Upper lobe of right lung (tissue), 1 donor: Measurements from ENCODE around the gene OPCML. TPM values are rescaled to one million over a fixed set of nuclear protein-coding genes. Genes with fewer than 3 reads are reported as not detected.

ENCODE experiments used
- ATAC-seq: fragments of 200-7000 bp; cut with Tn5 transposase; one replicate; pipeline ENCODE4 v1.9.1; 2020; ENCODE audit warnings: mild to moderate bottlenecking, moderate library complexity
- DNase-seq: peaks from one replicate; pipeline ENCODE4 v3.0.0-alpha.2; 2020
- H3K27ac ChIP-seq: fragments of 200-600 bp; one replicate; pipeline ENCODE4 v1.8.0; 2022
- H3K27me3 ChIP-seq: fragments of 200-600 bp; one replicate; pipeline ENCODE4 v1.8.0; 2022; ENCODE audit warnings: mild to moderate bottlenecking
- H3K36me3 ChIP-seq: fragments of 200-600 bp; one replicate; pipeline ENCODE4 v1.8.0; 2022
- H3K4me1 ChIP-seq: fragments of 200-600 bp; one replicate; pipeline ENCODE4 v1.8.0; 2022
- H3K4me3 ChIP-seq: fragments of 200-600 bp; one replicate; pipeline ENCODE4 v1.8.0; 2022; ENCODE audit warnings: mild to moderate bottlenecking
- H3K9me3 ChIP-seq: fragments of 200-600 bp; one replicate; pipeline ENCODE4 v1.8.0; 2022
- intact Hi-C: fragments of 100-400 bp; cut with DNase I; formaldehyde crosslinking; loops from one replicate; pipeline ENCODE4 v1.11.0; 2022
- total RNA-seq: library from RNA; stranded (reverse); fragmentation: NEBNext Ultra II Directional; extraction: Animal tissue kit (Norgen Biotek cat#: 25700); gene quantifications from one replicate; pipeline ENCODE4 v1.2.1, GENCODE V29; 2021
- TF ChIP-seq, protein P1 (sequence below): fragments of 200-600 bp; IDR thresholded peaks from one replicate; pipeline ENCODE4 v1.8.0; 2022; ENCODE audit warnings: antibody characterized with exemption
- donor health status: DM: no; HTN: yes; CAD: no; lungs with severe emphysema.

The OPCML gene
- total RNA-seq, 1 donor from 2014 or later: not detected

DNA sequence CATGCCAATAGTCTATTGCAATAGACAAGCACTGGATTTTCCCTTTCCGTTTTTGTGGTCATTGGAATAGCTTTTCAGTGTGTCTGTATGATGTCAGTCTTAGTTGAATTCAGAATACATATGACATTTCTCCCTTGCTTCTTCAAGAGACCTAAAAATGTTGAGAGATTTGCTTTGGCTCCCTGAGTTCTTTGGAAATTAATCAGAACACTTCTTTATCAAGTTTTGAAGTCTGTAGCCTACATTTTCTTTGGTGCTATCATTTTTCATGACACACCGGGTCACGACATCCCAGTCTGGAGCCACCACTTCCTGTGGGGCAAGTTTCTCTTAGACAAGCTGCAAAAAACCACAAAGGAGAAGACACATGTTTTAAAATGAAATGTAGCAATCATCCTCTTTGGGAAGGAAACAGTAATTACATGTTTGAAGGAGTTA, 847.1 kb downstream of the OPCML start:
- H3K27ac ChIP-seq: no peak overlapping the region
- H3K27me3 ChIP-seq: no peaks in the 10 kb centered on the region
- ATAC-seq (no peak), DNase-seq (no peak)
- H3K4me3 ChIP-seq: no peak overlapping the region
- intact Hi-C loops: no loop called here
- H3K9me3 ChIP-seq: no peaks in the 10 kb centered on the region
- H3K4me1 ChIP-seq: no peaks in the 10 kb centered on the region
- no peaks in the 10 kb centered on the region for H3K36me3 ChIP-seq
- TF ChIP-seq, protein P1, sequence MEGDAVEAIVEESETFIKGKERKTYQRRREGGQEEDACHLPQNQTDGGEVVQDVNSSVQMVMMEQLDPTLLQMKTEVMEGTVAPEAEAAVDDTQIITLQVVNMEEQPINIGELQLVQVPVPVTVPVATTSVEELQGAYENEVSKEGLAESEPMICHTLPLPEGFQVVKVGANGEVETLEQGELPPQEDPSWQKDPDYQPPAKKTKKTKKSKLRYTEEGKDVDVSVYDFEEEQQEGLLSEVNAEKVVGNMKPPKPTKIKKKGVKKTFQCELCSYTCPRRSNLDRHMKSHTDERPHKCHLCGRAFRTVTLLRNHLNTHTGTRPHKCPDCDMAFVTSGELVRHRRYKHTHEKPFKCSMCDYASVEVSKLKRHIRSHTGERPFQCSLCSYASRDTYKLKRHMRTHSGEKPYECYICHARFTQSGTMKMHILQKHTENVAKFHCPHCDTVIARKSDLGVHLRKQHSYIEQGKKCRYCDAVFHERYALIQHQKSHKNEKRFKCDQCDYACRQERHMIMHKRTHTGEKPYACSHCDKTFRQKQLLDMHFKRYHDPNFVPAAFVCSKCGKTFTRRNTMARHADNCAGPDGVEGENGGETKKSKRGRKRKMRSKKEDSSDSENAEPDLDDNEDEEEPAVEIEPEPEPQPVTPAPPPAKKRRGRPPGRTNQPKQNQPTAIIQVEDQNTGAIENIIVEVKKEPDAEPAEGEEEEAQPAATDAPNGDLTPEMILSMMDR: no peak

DNA sequence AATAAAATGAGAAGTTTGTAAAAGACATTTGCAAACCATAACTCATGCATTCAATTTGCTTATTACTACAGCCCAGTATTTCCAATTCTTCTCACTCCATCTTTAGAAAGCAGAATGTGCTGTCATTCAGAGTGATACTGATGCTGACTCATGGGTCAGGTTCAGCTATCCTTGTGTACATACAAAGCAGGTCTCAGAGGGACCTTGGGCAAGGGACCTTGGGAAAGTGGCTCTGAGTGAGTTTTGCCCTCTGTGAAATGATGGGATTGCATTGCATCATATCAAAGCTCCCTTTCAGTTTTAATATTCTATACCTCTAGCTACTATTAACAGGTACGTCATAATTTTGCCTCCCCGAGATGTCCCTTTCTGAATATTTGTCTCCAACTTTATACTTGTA, 848.7 kb downstream of the OPCML start:
- Histone ChIP-seq H3K4me1 (no peaks in the 10 kb centered on the region), H3K9me3 (no peaks in the 10 kb centered on the region), H3K27ac (no peak overlapping the region), H3K27me3 (no peaks in the 10 kb centered on the region), H3K4me3 (no peak overlapping the region), H3K36me3 (no peaks in the 10 kb centered on the region)
- ATAC-seq (no peak), DNase-seq (no peak)
- TF ChIP-seq, protein P1: no peak
- intact Hi-C loops: no loop called here

- intact Hi-C loops: no loop called here
- DNase-seq (no peak), ATAC-seq (peak; percentile 38)
- H3K9me3 ChIP-seq: no peaks in the 10 kb centered on the region
- no peak overlapping the region for H3K4me3 ChIP-seq
- no peaks in the 10 kb centered on the region for H3K4me1 ChIP-seq
- H3K36me3 ChIP-seq: no peaks in the 10 kb centered on the region
- H3K27me3 ChIP-seq: no peaks in the 10 kb centered on the region
- H3K27ac ChIP-seq: no peak overlapping the region
- TF ChIP-seq, protein P1: no peak
Measured at GRCh38 chr11:132681971-132682370, 850.3 kb downstream of the OPCML start.

- Histone ChIP-seq H3K4me1 (no peaks in the 10 kb centered on the region), H3K27me3 (no peaks in the 10 kb centered on the region), H3K4me3 (no peak overlapping the region), H3K9me3 (no peaks in the 10 kb centered on the region), H3K36me3 (no peaks in the 10 kb centered on the region), H3K27ac (no peak overlapping the region)
- TF ChIP-seq, protein P1: no peak
- DNase-seq (no peak), ATAC-seq (no peak)
- intact Hi-C loops: no loop called here
Measured at GRCh38 chr11:132680584-132680983, 851.7 kb downstream of the OPCML start.

DNA sequence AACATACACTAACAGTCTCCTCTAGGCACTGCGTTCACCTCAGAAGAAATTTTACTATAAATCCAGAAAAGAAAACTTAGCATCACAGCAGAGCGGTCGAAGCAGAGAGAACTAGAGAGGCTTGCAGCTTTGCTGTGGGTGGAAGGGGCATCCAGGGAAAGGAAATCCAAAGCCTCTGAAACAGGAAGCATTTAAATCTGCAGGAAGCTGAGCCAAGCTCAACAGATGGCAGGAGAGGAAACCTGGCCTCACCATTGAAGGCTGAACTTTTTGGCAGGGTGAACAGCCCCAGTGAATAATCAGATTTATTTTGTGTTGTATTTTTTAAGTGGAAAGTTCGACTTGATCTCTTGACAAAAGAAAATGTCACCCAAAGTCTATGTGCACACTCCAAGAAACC, 858.1 kb downstream of the OPCML start:
- H3K4me1 ChIP-seq: no peaks in the 10 kb centered on the region
- H3K9me3 ChIP-seq: no peaks in the 10 kb centered on the region
- H3K36me3 ChIP-seq: no peaks in the 10 kb centered on the region
- DNase-seq (no peak), ATAC-seq (no peak)
- no peak overlapping the region for H3K4me3 ChIP-seq
- intact Hi-C loops: no loop called here
- TF ChIP-seq, protein P1: no peak
- no peaks in the 10 kb centered on the region for H3K27me3 ChIP-seq
- no peak overlapping the region for H3K27ac ChIP-seq

GRCh38 chr11:132671851-132672370, 860.4 kb downstream of the OPCML start:
- DNase-seq: no peak
- Histone ChIP-seq H3K27ac (no peak overlapping the region), H3K27me3 (no peaks in the 10 kb centered on the region), H3K4me3 (no peak overlapping the region), H3K9me3 (no peaks in the 10 kb centered on the region), H3K4me1 (no peaks in the 10 kb centered on the region), H3K36me3 (no peaks in the 10 kb centered on the region)
- TF ChIP-seq, protein P1: no peak
- ATAC-seq: no peak
- intact Hi-C loops: no loop called here
